H1 (cell line): ENCODE results near the gene SYVN1. TPM values are rescaled to one million over a fixed set of nuclear protein-coding genes. Genes with fewer than 3 reads are reported as not detected.
A peak's percentile ranks its signal among the peaks of the same experiment; 100 is the strongest.

Source experiments
- CTCF ChIA-PET: fragments of 300-600 bp; sonication (Branson Sonifier 250); formaldehyde crosslinking; loops from one replicate; lab custom pipeline; 2021; ENCODE audit not compliant: partially characterized antibody; lab: Charles Lee
- POLR2A ChIA-PET: fragments of 300-600 bp; sonication (Branson Sonifier 250); formaldehyde crosslinking; loops from one replicate; lab custom pipeline; 2021; ENCODE audit warnings: inconsistent platforms; ENCODE audit not compliant: partially characterized antibody; lab: Charles Lee
- DNase-seq, 2 experiments: peaks; one replicate each; pipeline versions ENCODE4 v3.0.0 to v3.0.0-alpha.2; 2010 to 2022; ENCODE audit warnings: low spot score in 2 of 2, low read depth in 1 of 2, mixed read lengths in 1 of 2
- FAIRE-seq: peaks from 2 replicates; lab custom pipeline; 2011; peaks lifted over from hg19 to GRCh38; lab: Jason Lieb, UNC
- H2AFZ ChIP-seq: 2 replicates; pipeline ENCODE4 v1.8.1; 2012; ENCODE audit warnings: low read length, inconsistent platforms
- H2AK5ac ChIP-seq: 2 replicates; pipeline ENCODE4 v1.6.1; 2013; ENCODE audit warnings: low read depth, low read length
- H2BK120ac ChIP-seq: replicated peaks from 2 replicates; pipeline ENCODE3; 2013; ENCODE audit warnings: low read depth, low read length, inconsistent platforms
- H2BK12ac ChIP-seq: 2 replicates; pipeline ENCODE4 v1.6.1; 2013; ENCODE audit warnings: low read depth, low read length
- H2BK15ac ChIP-seq: 2 replicates; pipeline ENCODE4 v1.6.1; 2013; ENCODE audit warnings: low read length
- H2BK20ac ChIP-seq: 2 replicates; pipeline ENCODE4 v1.6.1; 2013; ENCODE audit warnings: low read length
- H2BK5ac ChIP-seq: 2 replicates; pipeline ENCODE4 v1.6.1; 2013; ENCODE audit warnings: low read depth, low read length
- H3K14ac ChIP-seq: 2 replicates; pipeline ENCODE4 v1.6.1; 2013; ENCODE audit warnings: inconsistent platforms; ENCODE audit not compliant: insufficient read length
- H3K18ac ChIP-seq: 2 replicates; pipeline ENCODE4 v1.6.1; 2013; ENCODE audit warnings: low read length; ENCODE audit errors: extremely low read depth
- H3K23ac ChIP-seq: 2 replicates; pipeline ENCODE4 v1.6.1; 2013; ENCODE audit warnings: inconsistent platforms; ENCODE audit not compliant: insufficient read length
- H3K23me2 ChIP-seq: 2 replicates; pipeline ENCODE4 v1.6.1; 2013; ENCODE audit warnings: low read depth, low read length
- H3K27ac ChIP-seq: 2 replicates; pipeline ENCODE4 v1.6.1; 2011; ENCODE audit warnings: low read depth, low read length, inconsistent platforms
- H3K27me3 ChIP-seq, 4 experiments: replicated peaks in 1 of 4; 1 replicate in 1 of 4; 2 replicates in 3 of 4; pipeline versions ENCODE4 v1.6.1 to v1.8.1; 2011 to 2013; ENCODE audit warnings: low read length in 3 of 4, mild to moderate bottlenecking in 3 of 4, inconsistent platforms in 2 of 4, mixed read lengths in 2 of 4, moderate library complexity in 1 of 4; ENCODE audit not compliant: control insufficient read depth in 3 of 4, insufficient read depth in 3 of 4; ENCODE audit errors: extremely low read depth in 1 of 4
- H3K36me3 ChIP-seq, 4 experiments: 2 replicates each; pipeline versions ENCODE4 v1.6.1 to v1.8.1; 2011 to 2013; ENCODE audit warnings: mild to moderate bottlenecking in 4 of 4, low read length in 3 of 4, moderate library complexity in 2 of 4, control low read depth in 1 of 4, inconsistent platforms in 1 of 4; ENCODE audit not compliant: insufficient read depth in 4 of 4, control insufficient read depth in 2 of 4
- H3K4ac ChIP-seq: replicated peaks from 2 replicates; pipeline ENCODE3; 2013; ENCODE audit warnings: low read length, low read depth, mixed read lengths, inconsistent platforms; ENCODE audit not compliant: insufficient read length
- H3K4me1 ChIP-seq, 4 experiments: replicated peaks in 1 of 4; 1 replicate in 1 of 4; 2 replicates in 3 of 4; pipeline versions ENCODE4 v1.6.1 to v1.8.1; 2011 to 2013; ENCODE audit warnings: low read length in 3 of 4, inconsistent platforms in 2 of 4, mixed read lengths in 1 of 4; ENCODE audit not compliant: insufficient read depth in 4 of 4, control insufficient read depth in 3 of 4
- H3K4me2 ChIP-seq, 2 experiments: 2 replicates each; pipeline versions ENCODE4 v1.6.1 to v1.8.1; 2011 to 2013; ENCODE audit warnings: low read depth in 2 of 2, low read length in 2 of 2, control low read depth in 1 of 2, inconsistent platforms in 1 of 2, mild to moderate bottlenecking in 1 of 2; ENCODE audit not compliant: insufficient read depth in 1 of 2
- H3K4me3 ChIP-seq, 4 experiments: fragments of 200-600, 300-600 bp in 1 of 4; sonication (generic), shearing (Covaris generic), sonication (Bioruptor Twin) in 1 of 4; 2 replicates each; pipeline versions ENCODE4 v1.5.1 to v1.8.1; 2011 to 2016; ENCODE audit warnings: low read length in 4 of 4, low read depth in 3 of 4, control low read depth in 2 of 4, inconsistent platforms in 2 of 4, mild to moderate bottlenecking in 2 of 4, mixed read lengths in 1 of 4, moderate library complexity in 1 of 4; ENCODE audit not compliant: insufficient read depth in 2 of 4; ENCODE audit errors: extremely low read depth in 1 of 4
- H3K56ac ChIP-seq: replicated peaks from 2 replicates; pipeline ENCODE3; 2013; ENCODE audit warnings: low read depth, mild to moderate bottlenecking, mixed read lengths, low read length, inconsistent platforms; ENCODE audit not compliant: insufficient read length
- H3K79me1 ChIP-seq: 2 replicates; pipeline ENCODE4 v1.6.1; 2013; ENCODE audit warnings: low read depth, low read length, control low read depth
- H3K79me2 ChIP-seq, 2 experiments: 2 replicates each; pipeline versions ENCODE4 v1.6.1 to v1.8.1; 2012 to 2013; ENCODE audit warnings: low read length in 2 of 2, mild to moderate bottlenecking in 2 of 2, inconsistent platforms in 1 of 2; ENCODE audit not compliant: insufficient read depth in 2 of 2, control insufficient read depth in 1 of 2
- H3K9ac ChIP-seq, 4 experiments: replicated peaks in 1 of 4; 1 replicate in 1 of 4; 2 replicates in 3 of 4; pipeline versions ENCODE4 v1.6.1 to v1.8.1; 2011 to 2013; ENCODE audit warnings: low read depth in 3 of 4, low read length in 3 of 4, control low read depth in 2 of 4, mild to moderate bottlenecking in 2 of 4, moderate library complexity in 2 of 4, inconsistent platforms in 1 of 4; ENCODE audit errors: extremely low read depth in 1 of 4
- H3K9me3 ChIP-seq, 2 experiments: 2 replicates each; pipeline versions ENCODE4 v1.6.1 to v1.8.1; 2012 to 2013; ENCODE audit warnings: mild to moderate bottlenecking in 2 of 2, moderate library complexity in 2 of 2, control low read depth in 1 of 2, inconsistent platforms in 1 of 2, low read depth in 1 of 2, low read length in 1 of 2, mixed read lengths in 1 of 2; ENCODE audit not compliant: insufficient read depth in 2 of 2
- H4K20me1 ChIP-seq, 2 experiments: replicated peaks in 1 of 2; 2 replicates each; pipeline versions ENCODE3 to v1.8.1; 2011 to 2013; ENCODE audit warnings: inconsistent platforms in 2 of 2, low read length in 2 of 2, mild to moderate bottlenecking in 1 of 2; ENCODE audit not compliant: insufficient read depth in 2 of 2, control insufficient read depth in 1 of 2
- H4K5ac ChIP-seq: 2 replicates; pipeline ENCODE4 v1.6.1; 2013; ENCODE audit warnings: low read length, low read depth, mixed read lengths, inconsistent platforms; ENCODE audit not compliant: insufficient read length
- H4K8ac ChIP-seq: 2 replicates; pipeline ENCODE4 v1.8.0; 2013; ENCODE audit warnings: mild to moderate bottlenecking, moderate library complexity, low read length, inconsistent platforms; ENCODE audit not compliant: insufficient read depth; ENCODE audit errors: extremely low read depth
- H4K91ac ChIP-seq: replicated peaks from 2 replicates; pipeline ENCODE3; 2013; ENCODE audit warnings: low read length, mixed read lengths, inconsistent platforms; ENCODE audit not compliant: insufficient read length
- CBX5 ChIP-seq: fragments of 300-800, 300-1000 bp; sonication (generic); IDR thresholded peaks from 2 replicates; pipeline ENCODE4 v1.7.1; 2016; ENCODE audit warnings: antibody characterized with exemption, low read length, low read depth
- CHD1 ChIP-seq: IDR thresholded peaks from 2 replicates; pipeline ENCODE4 v1.6.1; 2012; ENCODE audit warnings: low read depth, low read length, improper control_type of control experiment
- JUN ChIP-seq: IDR thresholded peaks from 2 replicates; pipeline ENCODE4 v1.6.1; 2011; ENCODE audit warnings: low read depth, mild to moderate bottlenecking, improper control_type of control experiment, low read length
- NANOG ChIP-seq: IDR thresholded peaks from 2 replicates; pipeline ENCODE4 v1.6.1; 2011; ENCODE audit warnings: low read length, low read depth, mild to moderate bottlenecking, inconsistent platforms; ENCODE audit not compliant: insufficient read depth, poor library complexity, severe bottlenecking
- RBBP5 ChIP-seq: IDR thresholded peaks from 2 replicates; pipeline ENCODE4 v1.7.1; 2012; ENCODE audit warnings: low read depth, mild to moderate bottlenecking, inconsistent platforms, low read length, moderate library complexity, borderline replicate concordance
- RFX5 ChIP-seq: IDR thresholded peaks from 2 replicates; pipeline ENCODE4 v1.6.1; 2011; ENCODE audit warnings: low read depth, low read length, improper control_type of control experiment, borderline replicate concordance
- SUZ12 ChIP-seq: fragments of 200-600 bp; sonication (generic); IDR thresholded peaks from 2 replicates; pipeline ENCODE4 v1.6.1; 2012; ENCODE audit warnings: mild to moderate bottlenecking, inconsistent platforms, low read length, moderate library complexity, mixed read lengths
- TAF1 ChIP-seq: IDR thresholded peaks from 2 replicates; pipeline ENCODE4 v1.6.1; 2011; ENCODE audit warnings: mild to moderate bottlenecking, low read depth, low read length
- TCF12 ChIP-seq: IDR thresholded peaks from 2 replicates; pipeline ENCODE4 v1.6.1; 2011; ENCODE audit warnings: low read depth, mild to moderate bottlenecking, low read length
- ZNF274 ChIP-seq: IDR thresholded peaks from 2 replicates; pipeline ENCODE4 v1.7.0; 2012; ENCODE audit warnings: low read length, borderline replicate concordance; ENCODE audit errors: extremely low read depth
- WGBS, 2 experiments: shearing (Covaris generic) in 1 of 2; methylation state at CpG; one replicate each; pipeline versions ENCODE4 v1.1.6 to v1.1.7; 2013 to 2015; ENCODE audit warnings: low lambda C conversion rate in 2 of 2, mixed read lengths in 2 of 2, inconsistent platforms in 1 of 2, low coverage in 1 of 2, missing lambda C conversion rate in 1 of 2; ENCODE audit not compliant: insufficient replicate concordance in 2 of 2, insufficient coverage in 1 of 2, insufficient read length in 1 of 2; ENCODE audit errors: extremely low coverage in 1 of 2, missing lambda C conversion rate in 1 of 2; 5-methylcytosine and 5-hydroxymethylcytosine counted together
- polyA plus RNA-seq, 7 experiments: library from polyadenylated mRNA; depleted of rRNA in 3 of 7; stranded (reverse) in 5 of 7; unstranded in 2 of 7; fragments of >200 nt in 5 of 7; fragments of 200-250 nt in 2 of 7; gene quantifications; 1 replicate in 5 of 7; 2 replicates in 1 of 7; 4 replicates in 1 of 7; pipeline versions ENCODE4 v1.2.1 to v1.2.3, GENCODE V29; 2011 to 2013; ENCODE audit warnings: missing spikeins in 2 of 7, mixed read lengths in 2 of 7
- total RNA-seq: library from RNA; stranded (reverse); fragmentation: NEBNext Ultra II Directional; extraction: Animal tissue kit (Norgen Biotek cat#: 25700); gene quantifications from 2 replicates; pipeline ENCODE4 v1.2.1, GENCODE V29; 2021
- TF ChIP-seq, protein P1 (sequence below): IDR thresholded peaks from 2 replicates; pipeline ENCODE4 v1.6.1; 2012; ENCODE audit warnings: inconsistent platforms

SYVN1 gene
- total and polyA plus RNA-seq, 2 of the 8 experiments (the other 6 are each of a cell fraction or from before 2014, with no cell fraction given) = 27.8 to 29.4 TPM

DNA sequence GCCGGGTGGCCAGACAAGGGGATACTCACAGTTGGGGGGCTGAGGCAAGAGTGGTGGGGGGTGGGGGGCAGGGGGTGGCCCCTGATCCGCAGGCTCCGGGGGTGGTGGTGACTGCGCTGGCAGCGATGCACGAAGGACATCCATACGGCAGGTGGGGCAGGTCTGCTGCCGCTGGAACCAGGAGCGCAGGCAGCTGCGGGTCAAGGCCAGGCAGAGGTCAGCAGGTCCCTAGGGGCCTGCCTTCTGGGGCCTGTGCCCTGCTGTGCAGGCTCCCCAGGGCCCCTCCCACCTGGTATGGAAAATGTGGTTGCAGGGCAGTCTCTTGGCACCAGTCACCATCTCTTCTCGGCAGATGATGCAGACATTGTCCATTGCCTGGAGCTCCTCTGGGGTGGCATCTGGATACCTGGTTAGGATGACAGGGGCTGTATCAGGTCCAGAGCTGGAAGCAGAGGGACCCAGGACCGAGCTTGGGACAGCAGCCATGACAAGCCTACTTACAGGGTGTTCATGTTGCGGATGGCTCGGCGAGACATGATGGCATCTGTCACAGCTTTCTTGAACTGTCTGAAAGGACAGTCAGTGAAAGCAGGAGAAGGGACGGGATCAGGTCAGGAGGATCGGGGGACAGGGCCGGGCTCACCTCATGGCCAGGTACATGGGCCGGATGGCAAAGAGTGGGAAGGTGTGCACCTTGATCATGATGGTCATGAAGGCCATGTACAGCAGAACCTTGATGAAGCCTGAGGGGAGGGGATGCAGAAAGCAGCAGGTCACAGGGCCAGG is 3.5 kb downstream of the SYVN1 start:
- Histone ChIP-seq H3K23me2 (peaks cover 14% of the 10 kb centered on the region), H3K36me3 (peaks cover 18 to 53% (median 44%) of the 10 kb centered on the region in 4 experiments), H3K9me3 (no peaks in the 10 kb centered on the region), H4K91ac (no peak overlapping the region), H2AFZ (no peak overlapping the region), H3K9ac (no peak overlapping the region), H3K14ac (no peak overlapping the region), H2BK5ac (no peak overlapping the region), H3K4me2 (no peak overlapping the region), H3K4me1 (peaks cover 0 to 13% (median 7%) of the 10 kb centered on the region in 4 experiments; a peak in 6 of 7 replicates), H2BK12ac (0 out of 2 replicates have a peak overlapping the region, but pooled peaks have one; percentile 27), H3K23ac (no peak overlapping the region), H3K4me3 (no peak overlapping the region), H4K20me1 (peaks cover 0 to 16% of the 10 kb centered on the region in 2 experiments), H3K79me2 (peaks cover 0 to 15% of the 10 kb centered on the region in 2 experiments; a peak in 1 of 4 replicates), H3K27me3 (no peaks in the 10 kb centered on the region), H3K56ac (no peak overlapping the region), H2AK5ac (no peak overlapping the region), H4K5ac (no peak overlapping the region), H3K18ac (no peak overlapping the region), H3K4ac (no peak overlapping the region), H4K8ac (no peak overlapping the region), H3K79me1 (peaks cover 3% of the 10 kb centered on the region; the same call in 1 of the 2 replicates), H2BK20ac (no peak overlapping the region), H2BK15ac (no peak overlapping the region), H2BK120ac (no peak overlapping the region), H3K27ac (no peak overlapping the region)
- no peak for DNase-seq
- ChIA-PET CTCF (interaction anchor here (1.0 to 9.5 kb wide), 8 partner anchors 9 to 77 kb away, joined by 3 to 71 read pairs (median 6); partner anchors contain the start of genes CAPN1, FAU, MRPL49 and TM7SF2), POLR2A (interaction anchor here (1.0 to 15.8 kb wide), 4 partner anchors 14 to 38 kb away, joined by 3 to 305 read pairs (median 8); partner anchors contain the start of genes FAU, MRPL49, TM7SF2 and ZNHIT2)
- no peak for FAIRE-seq
- 90% methylated on average over 10 of the region's 19 CpGs; no CpG with 5 or more reads in 1 of the 2 experiments for WGBS, 2 experiments
- TF ChIP-seq JUN = no peak
- no peak for TF ChIP-seq CBX5
- no peak for TF ChIP-seq SUZ12
- TF ChIP-seq NANOG = no peak
- no peak for TF ChIP-seq TCF12
- TF ChIP-seq CHD1 = no peak
- no peak for TF ChIP-seq TAF1
- TF ChIP-seq RFX5 = no peak
- TF ChIP-seq ZNF274 = no peak
- TF ChIP-seq, protein P1, sequence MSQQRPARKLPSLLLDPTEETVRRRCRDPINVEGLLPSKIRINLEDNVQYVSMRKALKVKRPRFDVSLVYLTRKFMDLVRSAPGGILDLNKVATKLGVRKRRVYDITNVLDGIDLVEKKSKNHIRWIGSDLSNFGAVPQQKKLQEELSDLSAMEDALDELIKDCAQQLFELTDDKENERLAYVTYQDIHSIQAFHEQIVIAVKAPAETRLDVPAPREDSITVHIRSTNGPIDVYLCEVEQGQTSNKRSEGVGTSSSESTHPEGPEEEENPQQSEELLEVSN = no peak
- no peak for TF ChIP-seq RBBP5
